T1000 (cell line): ENCODE measurements around the gene POLR2M.
A peak's percentile ranks its signal among the peaks of the same experiment; 100 is the strongest.

ENCODE experiments used
- DNase-seq: peaks from one replicate; lab custom pipeline; 2025; ENCODE audit warnings: mixed read lengths; lab: John Stamatoyannopoulos, UW

Gene POLR2M

GRCh38 chr15:57706405-57707209, at the start of gene POLR2M:
Gene POLR2M, plus strand, starts transcription at chr15:57706714. Its CDS starts 129 bp downstream, at chr15:57706843.
- peak; percentile 90 for DNase-seq

GRCh38 chr15:57657619-57658018, 48.9 kb upstream of the POLR2M start:
- DNase-seq, result no peak

GRCh38 chr15:57662091-57662744, 44.3 kb upstream of the POLR2M start:
- DNase-seq, result no peak

GRCh38 chr15:57662802-57663201, 43.7 kb upstream of the POLR2M start:
- no peak for DNase-seq

GRCh38 chr15:57663262-57663661, 43.3 kb upstream of the POLR2M start:
- DNase-seq, result no peak

- DNase-seq, result no peak
Measured at GRCh38 chr15:57665194-57665593, 41.3 kb upstream of the POLR2M start.

- DNase-seq, result no peak
Measured at GRCh38 chr15:57665939-57666338, 40.6 kb upstream of the POLR2M start.

GRCh38 chr15:57667171-57667849, 39.2 kb upstream of the POLR2M start:
- peak; percentile 19 for DNase-seq

GRCh38 chr15:57668016-57668415, 38.5 kb upstream of the POLR2M start:
- DNase-seq, result no peak

GRCh38 chr15:57671636-57672035, 34.9 kb upstream of the POLR2M start:
- DNase-seq, result no peak

GRCh38 chr15:57675481-57676181, 30.9 kb upstream of the POLR2M start:
- DNase-seq, result no peak

- no peak for DNase-seq
Measured at GRCh38 chr15:57676585-57676984, 29.9 kb upstream of the POLR2M start.

GRCh38 chr15:57677204-57677603, 29.3 kb upstream of the POLR2M start:
- no peak for DNase-seq

- DNase-seq, result no peak
Measured at GRCh38 chr15:57680021-57680420, 26.5 kb upstream of the POLR2M start.

- no peak for DNase-seq
Measured at GRCh38 chr15:57681011-57681410, 25.5 kb upstream of the POLR2M start.

- DNase-seq, result no peak
Measured at GRCh38 chr15:57683481-57683880, 23.0 kb upstream of the POLR2M start.

- no peak for DNase-seq
Measured at GRCh38 chr15:57684491-57685151, 21.9 kb upstream of the POLR2M start.

GRCh38 chr15:57685306-57686095, 21.0 kb upstream of the POLR2M start:
- no peak for DNase-seq

- no peak for DNase-seq
Measured at GRCh38 chr15:57686657-57687056, 19.9 kb upstream of the POLR2M start.

GRCh38 chr15:57690341-57690966, 16.1 kb upstream of the POLR2M start:
- no peak for DNase-seq
